Activated CD4-positive, alpha-beta T cell treated with anti-CD3 and anti-CD28 coated beads for 36 hours (primary cell): Measurements from ENCODE around the gene PRDM16. TPM values are rescaled to one million over a fixed set of nuclear protein-coding genes. Genes with fewer than 3 reads are reported as not detected.

ENCODE experiments used
- ATAC-seq: fragments of 200-7000 bp; cut with Tn5 transposase; one replicate; pipeline ENCODE4 v1.10.0; 2021; ENCODE audit warnings: mild to moderate bottlenecking, moderate library complexity
- CTCF ChIA-PET: fragments of 350-600 bp; sonication (Branson Sonifier 250); formaldehyde crosslinking; loops from one replicate; lab custom pipeline; 2021; ENCODE audit warnings: antibody characterized with exemption; lab: Charles Lee
- POLR2A ChIA-PET: fragments of 350-600 bp; sonication (Branson Sonifier 250); formaldehyde crosslinking; loops from one replicate; lab custom pipeline; 2021; ENCODE audit warnings: antibody characterized with exemption, inconsistent platforms; lab: Charles Lee
- DNase-seq: peaks from one replicate; pipeline ENCODE4 v3.0.0-alpha.2; 2020
- H3K27ac Mint-ChIP-seq: one replicate; pipeline ENCODE4 v1.8.0; 2021; ENCODE audit warnings: mixed read lengths
- H3K27me3 Mint-ChIP-seq: one replicate; pipeline ENCODE4 v1.8.0; 2021; ENCODE audit warnings: mixed read lengths
- H3K36me3 Mint-ChIP-seq: one replicate; pipeline ENCODE4 v1.8.0; 2021; ENCODE audit warnings: low read depth, mixed read lengths
- H3K4me1 Mint-ChIP-seq: one replicate; pipeline ENCODE4 v1.8.0; 2021; ENCODE audit warnings: mixed read lengths
- H3K4me3 Mint-ChIP-seq: one replicate; pipeline ENCODE4 v1.8.0; 2021; ENCODE audit warnings: mild to moderate bottlenecking, moderate library complexity, mixed read lengths
- H3K9me3 Mint-ChIP-seq: one replicate; pipeline ENCODE4 v1.8.0; 2021; ENCODE audit warnings: low read depth, mixed read lengths
- intact Hi-C, 2 experiments: fragments of 100-400 bp; cut with DNase I in 1 of 2; cut with micrococcal nuclease in 1 of 2; formaldehyde crosslinking; loops; one replicate each; pipeline versions ENCODE4 v1.14.2 to v1.15.1; 2022 to 2024; cut with DNase I, micrococcal nuclease
- total RNA-seq, 2 experiments: library from RNA; stranded (reverse); gene quantifications; one replicate each; pipeline ENCODE4 v1.2.3, GENCODE V29; 2021

Gene PRDM16
- total RNA-seq, 2 experiments from 2014 or later, result 0.32 TPM; not detected in 1

DNA sequence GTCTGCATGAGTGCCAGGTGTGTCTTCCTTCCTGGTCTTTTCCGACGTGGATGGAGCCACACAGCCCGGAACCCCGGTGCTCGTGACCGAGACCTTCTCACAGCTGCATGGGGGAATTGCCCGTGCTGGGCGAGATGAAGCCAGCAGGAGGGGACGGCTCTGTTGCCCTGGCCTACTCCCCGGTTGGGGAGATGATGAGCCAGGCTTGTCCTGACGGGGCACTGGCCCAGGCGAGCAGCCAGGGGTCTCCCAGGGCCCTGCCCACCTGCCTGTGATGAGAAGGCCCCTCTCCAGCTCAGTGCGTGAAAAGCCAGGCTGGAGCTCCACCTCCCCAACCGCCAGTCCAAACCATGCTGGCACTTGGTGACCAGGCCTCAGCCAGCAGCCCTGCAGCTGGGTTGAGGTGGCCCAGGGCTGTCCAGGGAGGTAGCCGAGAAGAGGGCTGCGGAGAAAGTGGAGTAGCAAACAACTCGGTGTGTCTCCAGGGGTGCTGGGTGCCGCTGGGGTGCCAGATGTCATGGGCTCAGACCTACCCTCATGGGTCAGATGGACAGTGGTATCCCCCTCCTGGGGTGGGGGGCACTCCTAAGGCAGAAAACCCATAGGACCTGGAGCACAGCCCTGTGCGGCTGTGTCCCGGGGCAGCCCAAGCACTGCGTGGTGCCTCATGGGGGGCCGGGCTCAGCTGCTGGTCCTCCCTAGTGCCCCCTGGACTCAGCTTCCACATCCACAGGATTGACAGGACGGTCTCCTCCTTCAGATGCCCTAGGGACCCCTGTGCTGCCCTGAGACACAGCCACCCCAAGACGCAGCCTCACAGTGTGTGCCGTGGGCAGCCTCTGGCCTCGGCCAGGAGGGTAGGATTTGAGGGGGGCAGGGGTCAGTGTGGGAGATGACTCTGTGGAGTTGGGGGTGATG, 26.1 kb downstream of the PRDM16 start:
- ChIA-PET CTCF (no interaction called here), POLR2A (no interaction called here)
- H3K36me3 Mint-ChIP-seq, result no peaks in the 10 kb centered on the region
- no peak overlapping the region for H3K27ac Mint-ChIP-seq
- intact Hi-C loops, result no loop called here
- no peaks in the 10 kb centered on the region for H3K4me1 Mint-ChIP-seq
- no peak for DNase-seq
- H3K4me3 Mint-ChIP-seq, result no peak overlapping the region
- no peaks in the 10 kb centered on the region for H3K9me3 Mint-ChIP-seq
- no peak for ATAC-seq
- H3K27me3 Mint-ChIP-seq, result peaks cover 6% of the 10 kb centered on the region

DNA sequence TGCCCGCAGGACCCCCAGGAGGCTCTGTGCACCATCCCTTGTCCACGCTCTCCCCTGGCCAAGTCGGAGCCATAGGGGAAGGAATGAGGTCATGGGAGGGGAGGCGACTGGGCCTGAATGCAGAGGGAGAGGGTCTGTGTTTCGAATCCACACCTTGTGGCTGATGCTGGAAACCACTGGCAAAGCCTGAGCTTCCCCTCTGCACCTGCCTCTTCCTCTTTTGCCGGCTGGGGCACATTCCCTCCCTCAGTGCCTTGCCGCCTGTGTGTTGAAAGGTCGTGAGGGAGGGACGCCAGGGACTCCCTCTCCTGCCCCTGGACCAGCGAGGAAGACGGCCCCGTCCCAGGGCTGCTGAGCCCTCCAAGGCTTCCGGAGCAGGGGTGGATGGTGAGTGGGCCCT, 27.3 kb downstream of the PRDM16 start:
- H3K9me3 Mint-ChIP-seq, result no peaks in the 10 kb centered on the region
- intact Hi-C loops, result no loop called here
- H3K4me1 Mint-ChIP-seq, result no peaks in the 10 kb centered on the region
- H3K4me3 Mint-ChIP-seq, result no peak overlapping the region
- DNase-seq, result no peak
- no peak for ATAC-seq
- POLR2A ChIA-PET, result no interaction called here
- H3K27ac Mint-ChIP-seq, result no peak overlapping the region
- H3K27me3 Mint-ChIP-seq, result peaks cover 6% of the 10 kb centered on the region
- CTCF ChIA-PET, result no interaction called here
- no peaks in the 10 kb centered on the region for H3K36me3 Mint-ChIP-seq

- Mint-ChIP-seq H3K27me3 (peaks cover 6% of the 10 kb centered on the region), H3K36me3 (no peaks in the 10 kb centered on the region), H3K9me3 (no peaks in the 10 kb centered on the region), H3K4me1 (no peaks in the 10 kb centered on the region), H3K27ac (no peak overlapping the region), H3K4me3 (no peak overlapping the region)
- ChIA-PET CTCF (no interaction called here), POLR2A (no interaction called here)
- no peak for ATAC-seq
- no peak for DNase-seq
- intact Hi-C loops, result no loop called here
Measured at GRCh38 chr1:3097231-3097630, 28.2 kb downstream of the PRDM16 start.

GRCh38 chr1:3097861-3098260, 28.9 kb downstream of the PRDM16 start:
- no peak overlapping the region for H3K27ac Mint-ChIP-seq
- H3K9me3 Mint-ChIP-seq, result no peaks in the 10 kb centered on the region
- intact Hi-C loops, result no loop called here
- CTCF ChIA-PET, result no interaction called here
- H3K4me1 Mint-ChIP-seq, result no peaks in the 10 kb centered on the region
- no peaks in the 10 kb centered on the region for H3K36me3 Mint-ChIP-seq
- no peak overlapping the region for H3K4me3 Mint-ChIP-seq
- DNase-seq, result no peak
- no peak for ATAC-seq
- peaks cover 6% of the 10 kb centered on the region for H3K27me3 Mint-ChIP-seq
- POLR2A ChIA-PET, result no interaction called here

DNA sequence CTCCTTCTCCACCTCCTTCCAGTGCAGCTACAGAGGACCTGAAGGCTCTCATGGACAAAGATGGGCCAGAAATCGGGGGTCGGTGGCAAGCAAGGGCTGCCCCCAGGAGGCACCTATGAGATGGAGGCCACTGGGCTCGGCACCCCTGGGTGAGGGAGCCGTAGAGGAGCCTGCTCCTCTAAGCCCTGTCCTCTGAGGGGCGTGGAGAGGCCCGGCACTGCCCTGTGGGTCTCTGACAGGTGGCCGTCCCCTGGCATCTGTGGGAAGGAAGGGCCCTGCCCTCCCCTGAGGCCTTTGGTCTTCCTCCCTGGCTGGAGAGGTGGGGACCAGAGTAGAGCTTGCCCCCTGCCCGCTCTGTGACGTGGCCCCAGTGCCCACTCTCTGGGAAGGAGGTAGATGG, 30.9 kb downstream of the PRDM16 start:
- Mint-ChIP-seq H3K4me1 (no peaks in the 10 kb centered on the region), H3K9me3 (no peaks in the 10 kb centered on the region), H3K27ac (no peak overlapping the region), H3K36me3 (no peaks in the 10 kb centered on the region), H3K4me3 (no peak overlapping the region), H3K27me3 (peaks cover 3% of the 10 kb centered on the region)
- ChIA-PET CTCF (no interaction called here), POLR2A (no interaction called here)
- no peak for ATAC-seq
- no peak for DNase-seq
- intact Hi-C loops, result no loop called here

- Mint-ChIP-seq H3K4me1 (no peaks in the 10 kb centered on the region), H3K27ac (no peak overlapping the region), H3K27me3 (no peaks in the 10 kb centered on the region), H3K9me3 (no peaks in the 10 kb centered on the region), H3K4me3 (no peak overlapping the region), H3K36me3 (no peaks in the 10 kb centered on the region)
- ATAC-seq (no peak), DNase-seq (no peak)
- intact Hi-C loops, result no loop called here
- CTCF ChIA-PET, result no interaction called here
- POLR2A ChIA-PET, result no interaction called here
Measured at GRCh38 chr1:3101124-3101939, 32.3 kb downstream of the PRDM16 start.

GRCh38 chr1:3102641-3103040, 33.6 kb downstream of the PRDM16 start:
- no peak for DNase-seq
- Mint-ChIP-seq H3K9me3 (no peaks in the 10 kb centered on the region), H3K4me1 (no peaks in the 10 kb centered on the region), H3K27ac (no peak overlapping the region), H3K36me3 (no peaks in the 10 kb centered on the region), H3K4me3 (no peak overlapping the region), H3K27me3 (no peaks in the 10 kb centered on the region)
- ChIA-PET POLR2A (no interaction called here), CTCF (no interaction called here)
- intact Hi-C loops, result no loop called here
- no peak for ATAC-seq

DNA sequence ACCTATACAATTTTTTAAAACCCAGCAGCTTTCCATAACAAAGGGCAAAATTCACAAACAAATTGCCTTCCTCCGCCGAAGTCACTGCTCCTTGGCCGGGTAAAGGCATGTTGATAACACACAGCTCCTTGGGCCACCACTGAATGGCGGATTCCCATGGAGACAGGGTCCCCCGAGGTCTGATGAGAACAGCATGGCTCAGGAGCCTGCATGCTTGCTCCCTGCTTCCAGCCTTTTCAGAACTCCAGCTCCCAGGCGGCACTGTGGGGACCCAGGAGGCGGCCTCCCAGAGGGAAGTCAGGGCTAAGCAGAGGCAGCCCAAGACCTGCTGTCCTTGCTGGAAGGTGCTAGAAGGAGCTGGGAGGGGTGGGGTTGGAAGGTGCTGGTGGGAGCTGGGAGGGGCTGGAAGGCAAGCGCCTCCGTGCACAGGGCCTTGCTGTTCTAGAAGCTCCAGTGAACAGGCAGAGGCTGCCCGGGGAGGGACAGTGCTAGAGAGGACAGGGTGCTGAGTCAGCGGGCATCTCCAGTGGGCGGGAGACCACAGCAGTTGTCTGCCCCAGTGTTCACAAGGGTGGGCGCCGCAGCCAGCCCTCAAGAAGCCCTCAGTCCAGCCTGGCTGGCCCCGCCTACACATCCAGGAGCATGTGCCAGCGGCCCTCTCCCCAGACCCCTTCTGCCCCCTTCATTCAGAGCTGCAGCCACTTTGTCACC, 35.1 kb downstream of the PRDM16 start:
- Mint-ChIP-seq H3K4me1 (no peaks in the 10 kb centered on the region), H3K4me3 (no peak overlapping the region), H3K27me3 (no peaks in the 10 kb centered on the region), H3K27ac (no peak overlapping the region), H3K9me3 (no peaks in the 10 kb centered on the region), H3K36me3 (no peaks in the 10 kb centered on the region)
- no peak for ATAC-seq
- ChIA-PET POLR2A (no interaction called here), CTCF (no interaction called here)
- intact Hi-C loops, result no loop called here
- DNase-seq, result no peak

DNA sequence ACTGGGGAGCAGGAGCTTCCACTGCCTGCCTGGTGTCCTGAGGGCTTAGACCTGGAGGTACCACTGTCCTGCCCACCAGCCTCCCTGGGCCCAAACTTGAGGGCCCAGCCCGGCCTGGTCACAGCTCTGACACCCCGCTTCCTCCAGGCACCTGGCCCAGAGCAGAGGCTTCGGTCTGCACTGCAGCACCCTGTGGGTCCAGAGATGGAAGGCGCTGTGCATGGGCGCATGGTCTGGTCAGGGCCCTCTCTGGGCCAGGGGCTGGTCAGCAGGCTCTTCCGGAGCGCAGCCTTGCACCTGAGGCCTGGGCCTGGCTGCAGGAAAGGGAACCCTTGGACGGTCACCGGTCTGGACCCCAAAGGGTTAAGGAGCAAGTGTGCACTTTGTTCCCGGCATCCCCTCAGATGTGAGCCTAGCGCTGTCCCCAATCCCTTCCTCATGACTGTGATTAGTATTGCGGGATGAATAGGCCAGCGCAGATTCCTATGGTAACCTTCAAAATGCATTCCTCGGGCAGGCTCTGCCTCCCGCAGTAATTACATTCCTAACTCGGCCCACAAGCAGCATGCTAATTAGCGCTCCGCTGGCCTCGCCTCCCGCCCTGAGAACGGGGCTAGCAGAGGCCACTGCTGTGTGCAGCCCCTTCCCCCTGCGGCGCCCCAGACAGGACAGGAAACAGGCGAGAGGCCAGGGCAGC, 36.3 kb downstream of the PRDM16 start:
- ATAC-seq (no peak), DNase-seq (no peak)
- POLR2A ChIA-PET, result no interaction called here
- H3K27ac Mint-ChIP-seq, result no peak overlapping the region
- intact Hi-C loops, result no loop called here
- no peaks in the 10 kb centered on the region for H3K36me3 Mint-ChIP-seq
- H3K4me1 Mint-ChIP-seq, result no peaks in the 10 kb centered on the region
- CTCF ChIA-PET, result no interaction called here
- no peaks in the 10 kb centered on the region for H3K9me3 Mint-ChIP-seq
- H3K4me3 Mint-ChIP-seq, result no peak overlapping the region
- no peaks in the 10 kb centered on the region for H3K27me3 Mint-ChIP-seq

DNA sequence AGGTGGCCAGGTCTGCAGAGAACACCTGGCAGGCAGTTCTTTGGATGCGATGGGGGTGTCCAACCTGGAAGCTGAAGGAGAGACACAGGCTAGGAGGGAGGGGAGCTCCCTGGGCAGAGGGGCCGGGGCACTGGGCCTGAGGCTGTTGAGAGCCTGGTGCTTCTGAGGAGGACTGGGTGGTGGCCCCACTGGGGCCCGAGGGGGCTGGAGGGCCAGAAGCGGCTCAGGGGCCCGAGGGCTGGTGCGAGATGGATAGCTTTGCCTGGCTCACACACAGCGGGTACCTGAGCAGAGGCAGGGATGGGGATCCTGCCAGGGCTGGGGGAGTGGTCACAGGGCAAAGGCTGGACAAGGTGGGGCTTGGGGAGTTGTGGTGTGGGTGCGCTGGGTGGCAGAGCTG, 37.2 kb downstream of the PRDM16 start:
- H3K27me3 Mint-ChIP-seq, result no peaks in the 10 kb centered on the region
- no peaks in the 10 kb centered on the region for H3K36me3 Mint-ChIP-seq
- no peak for ATAC-seq
- ChIA-PET CTCF (no interaction called here), POLR2A (no interaction called here)
- no peaks in the 10 kb centered on the region for H3K4me1 Mint-ChIP-seq
- intact Hi-C loops, result no loop called here
- H3K27ac Mint-ChIP-seq, result no peak overlapping the region
- H3K4me3 Mint-ChIP-seq, result no peak overlapping the region
- DNase-seq, result no peak
- no peaks in the 10 kb centered on the region for H3K9me3 Mint-ChIP-seq

- intact Hi-C loops, result no loop called here
- H3K4me1 Mint-ChIP-seq, result no peaks in the 10 kb centered on the region
- CTCF ChIA-PET, result no interaction called here
- H3K27me3 Mint-ChIP-seq, result no peaks in the 10 kb centered on the region
- ATAC-seq, result no peak
- POLR2A ChIA-PET, result no interaction called here
- no peak overlapping the region for H3K4me3 Mint-ChIP-seq
- DNase-seq, result no peak
- no peaks in the 10 kb centered on the region for H3K36me3 Mint-ChIP-seq
- H3K9me3 Mint-ChIP-seq, result no peaks in the 10 kb centered on the region
- H3K27ac Mint-ChIP-seq, result no peak overlapping the region
Measured at GRCh38 chr1:3107201-3107600, 38.2 kb downstream of the PRDM16 start.
